BE2C (cell line): ENCODE data around the gene SLC17A3.

Experiments used
- DNase-seq: peaks from one replicate; pipeline ENCODE4 v3.0.0-alpha.2; 2020
- H3K27me3 ChIP-seq: fragments of 250-450 bp; sonication (Bioruptor Pico); 2 replicates; pipeline ENCODE4 v1.5.1; 2020; ENCODE audit warnings: mild to moderate bottlenecking
- H3K36me3 ChIP-seq: fragments of 250-450 bp; sonication (Bioruptor Pico); 2 replicates; pipeline ENCODE4 v1.5.1; 2020; ENCODE audit warnings: mild to moderate bottlenecking
- H3K4me1 ChIP-seq: fragments of 250-450 bp; sonication (Bioruptor Pico); 2 replicates; pipeline ENCODE4 v1.5.1; 2020
- H3K4me3 ChIP-seq: 2 replicates; pipeline ENCODE4 v1.5.1; 2011; ENCODE audit warnings: low read depth, low read length
- H3K9me3 ChIP-seq: fragments of 250-450 bp; sonication (Bioruptor Pico); 2 replicates; pipeline ENCODE4 v1.5.1; 2020
- CTCF ChIP-seq: IDR thresholded peaks from 2 replicates; pipeline ENCODE4 v1.5.1; 2012; ENCODE audit warnings: mild to moderate bottlenecking, low read depth, low read length

Gene SLC17A3

GRCh38 chr6:25869840-25870239, 4.2 kb downstream of the SLC17A3 start:
- Histone ChIP-seq H3K4me3 (no peak overlapping the region), H3K36me3 (no peaks in the 10 kb centered on the region), H3K4me1 (no peaks in the 10 kb centered on the region), H3K27me3 (no peaks in the 10 kb centered on the region), H3K9me3 (no peaks in the 10 kb centered on the region)
- no peak for DNase-seq
- TF ChIP-seq CTCF, result no peak

DNA sequence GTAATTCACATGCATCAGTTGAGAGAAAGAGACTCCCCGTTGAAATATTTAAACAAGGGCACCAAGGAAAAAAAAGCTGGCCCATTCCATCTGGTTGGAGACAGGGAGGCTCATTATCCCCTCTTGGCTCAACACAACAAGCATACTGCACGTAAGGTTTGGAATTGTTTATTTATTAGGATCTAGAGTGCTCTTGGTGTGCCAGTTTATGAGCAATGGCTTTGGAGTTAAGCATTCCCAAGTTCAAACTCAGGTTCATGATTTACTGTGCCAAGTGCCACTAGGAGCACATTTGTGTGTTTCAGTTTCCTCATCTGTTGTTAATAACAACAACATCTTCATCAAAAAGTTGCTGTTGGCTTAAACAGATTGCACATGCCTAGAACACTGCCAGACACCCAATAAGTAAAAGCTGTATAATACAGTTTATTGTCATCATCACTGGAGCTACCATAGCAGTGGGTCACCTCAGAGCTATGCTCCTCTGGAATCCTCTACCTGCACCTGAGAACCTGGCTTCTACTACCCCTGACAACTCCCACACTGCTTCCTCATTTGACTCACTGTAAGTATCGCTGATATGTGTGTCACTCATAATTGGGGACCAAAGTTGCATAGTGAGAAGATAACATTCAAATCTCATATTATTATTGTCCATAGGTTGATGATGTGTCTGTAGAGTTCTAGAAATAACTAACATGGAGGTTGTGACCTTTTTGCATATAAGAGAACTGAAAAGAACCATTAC, 5.4 kb downstream of the SLC17A3 start:
- Histone ChIP-seq H3K4me3 (no peak overlapping the region), H3K9me3 (no peaks in the 10 kb centered on the region), H3K36me3 (no peaks in the 10 kb centered on the region), H3K27me3 (no peaks in the 10 kb centered on the region), H3K4me1 (no peaks in the 10 kb centered on the region)
- no peak for TF ChIP-seq CTCF
- no peak for DNase-seq

- TF ChIP-seq CTCF, result no peak
- H3K27me3 ChIP-seq, result no peaks in the 10 kb centered on the region
These were observed 8.0 kb downstream of the SLC17A3 start for GRCh38 chr6:25866011-25866410.

GRCh38 chr6:25863360-25863759, 10.7 kb downstream of the SLC17A3 start:
- no peaks in the 10 kb centered on the region for H3K27me3 ChIP-seq
- H3K36me3 ChIP-seq, result no peaks in the 10 kb centered on the region
- H3K4me3 ChIP-seq, result no peak overlapping the region
- H3K9me3 ChIP-seq, result no peaks in the 10 kb centered on the region
- no peak for DNase-seq
- no peaks in the 10 kb centered on the region for H3K4me1 ChIP-seq
- no peak for TF ChIP-seq CTCF

More at GRCh38 chr6:25866011-25866410, 8.0 kb downstream of the SLC17A3 start:
- no peak for DNase-seq
- H3K4me1 ChIP-seq, result no peaks in the 10 kb centered on the region
- no peak overlapping the region for H3K4me3 ChIP-seq
- H3K9me3 ChIP-seq, result no peaks in the 10 kb centered on the region
- no peaks in the 10 kb centered on the region for H3K36me3 ChIP-seq

DNA sequence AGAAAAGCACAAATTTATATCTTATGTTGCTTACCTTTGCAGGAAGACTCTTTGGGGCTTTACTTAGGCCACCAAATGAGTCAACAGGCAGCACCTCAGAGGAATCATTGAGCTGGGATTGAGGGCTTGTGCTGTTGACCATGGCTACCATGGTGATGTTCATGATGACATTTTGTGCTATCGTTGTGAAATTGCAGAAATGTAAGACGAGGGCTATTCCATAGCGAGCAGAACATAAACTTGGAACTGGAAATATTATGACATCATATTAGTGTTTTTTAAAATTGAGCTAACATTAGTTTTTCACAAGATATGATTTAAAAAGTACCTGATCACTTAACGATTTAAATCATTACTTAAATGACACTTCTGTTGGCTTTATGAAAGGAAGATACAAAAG, 11.8 kb downstream of the SLC17A3 start:
- no peaks in the 10 kb centered on the region for H3K36me3 ChIP-seq
- no peaks in the 10 kb centered on the region for H3K4me1 ChIP-seq
- no peak for TF ChIP-seq CTCF
- no peaks in the 10 kb centered on the region for H3K9me3 ChIP-seq
- H3K4me3 ChIP-seq, result no peak overlapping the region
- DNase-seq, result no peak
- no peaks in the 10 kb centered on the region for H3K27me3 ChIP-seq

GRCh38 chr6:25852756-25853155, 21.3 kb downstream of the SLC17A3 start:
- no peak for TF ChIP-seq CTCF
- Histone ChIP-seq H3K4me1 (peaks cover 13% of the 10 kb centered on the region), H3K4me3 (no peak overlapping the region), H3K36me3 (no peaks in the 10 kb centered on the region), H3K9me3 (no peaks in the 10 kb centered on the region), H3K27me3 (no peaks in the 10 kb centered on the region)
- peak; percentile 21 for DNase-seq
